ENCODE data around the gene HYI. TPM values are rescaled to one million over a fixed set of nuclear protein-coding genes. Genes with fewer than 3 reads are reported as not detected.

The HYI gene
- total and polyA plus RNA-seq, 11 donors: 8.1 to 33.0 (median 20.9) TPM

- H3K27ac ChIP-seq: no peak overlapping the region
- peaks cover 0 to 18% (median 0%) of the 10 kb centered on the region in 12 donors for H3K4me1 ChIP-seq
- intact Hi-C loops (cut with DNase I): loop anchor here in 1 of 10 donors (5.0 kb wide), 1 partner anchor 595 kb away; no protein-coding TSS in a partner anchor
- no peak overlapping the region for H3K4me3 ChIP-seq
- H3K27me3 ChIP-seq: no peaks in the 10 kb centered on the region
- ATAC-seq (no peak), DNase-seq (peak in 2 of 5 donors; percentile 13 to 59)
- peaks cover 0 to 100% (median 92%) of the 10 kb centered on the region in 9 donors for H3K36me3 ChIP-seq
- H3K9me3 ChIP-seq: no peaks in the 10 kb centered on the region
- WGBS, 4 donors: 94 to 95% (median 95%) methylated on average over 18 to 19 of the region's 19 CpGs
- TF ChIP-seq CTCF (IDR thresholded peaks at IDR 0.05): no peak
- TF ChIP-seq POLR2A (IDR thresholded peaks at IDR 0.05): no peak
Observed at GRCh38 chr1:43446881-43447835, 6.6 kb downstream of the HYI start.

GRCh38 chr1:43446388-43446740, 7.4 kb downstream of the HYI start:
- Histone ChIP-seq H3K4me1 (peaks cover 0 to 18% (median 0%) of the 10 kb centered on the region in 12 donors), H3K27me3 (no peaks in the 10 kb centered on the region), H3K36me3 (peaks cover 0 to 100% (median 97%) of the 10 kb centered on the region in 9 donors), H3K9me3 (no peaks in the 10 kb centered on the region), H3K4me3 (no peak overlapping the region), H3K27ac (no peak overlapping the region)
- TF ChIP-seq CTCF (IDR thresholded peaks at IDR 0.05): no peak
- no peak for TF ChIP-seq POLR2A (IDR thresholded peaks at IDR 0.05)
- DNase-seq (peak in 2 of 5 donors; percentile 10 to 27), ATAC-seq (no peak)
- intact Hi-C loops (cut with DNase I): loop anchor here in 1 of 10 donors (5.0 kb wide), 1 partner anchor 594 kb away; no protein-coding TSS in a partner anchor
- 94 to 100% (median 99%) methylated on average over 3 to 4 of the region's 4 CpGs for WGBS, 4 donors

GRCh38 chr1:43445606-43446387, 7.9 kb downstream of the HYI start:
- intact Hi-C loops (cut with DNase I): loop anchor here in 1 of 10 donors (5.0 kb wide), 1 partner anchor 593 kb away; no protein-coding TSS in a partner anchor
- H3K9me3 ChIP-seq: no peaks in the 10 kb centered on the region
- no peak for TF ChIP-seq CTCF (IDR thresholded peaks at IDR 0.05)
- no peak for TF ChIP-seq POLR2A (IDR thresholded peaks at IDR 0.05)
- H3K4me3 ChIP-seq: no peak overlapping the region
- DNase-seq (peak in 2 of 5 donors; percentile 9 to 58), ATAC-seq (no peak)
- peaks cover 0 to 100% (median 97%) of the 10 kb centered on the region in 9 donors for H3K36me3 ChIP-seq
- 94 to 98% (median 94%) methylated on average over 10 of the region's 10 CpGs for WGBS, 4 donors
- no peak overlapping the region for H3K27ac ChIP-seq
- H3K4me1 ChIP-seq: peaks cover 0 to 18% (median 0%) of the 10 kb centered on the region in 12 donors
- no peaks in the 10 kb centered on the region for H3K27me3 ChIP-seq

All from heart left ventricle (tissue), 16 donors.